Measurements from ENCODE around the gene NRG2. TPM values are rescaled to one million over a fixed set of nuclear protein-coding genes. Genes with fewer than 3 reads are reported as not detected.

NRG2 gene
- total RNA-seq, 2 experiments from 2014 or later: 0.11 TPM; not detected in 1

- ChIA-PET CTCF (no interaction called here), POLR2A (no interaction called here)
- H3K4me3 Mint-ChIP-seq: no peak overlapping the region
- ATAC-seq (no peak), DNase-seq (no peak)
- H3K9me3 Mint-ChIP-seq: peaks cover 4% of the 10 kb centered on the region
- no peak overlapping the region for H3K27ac Mint-ChIP-seq
- peaks cover 2% of the 10 kb centered on the region for H3K27me3 Mint-ChIP-seq
- TF ChIP-seq CTCF (IDR thresholded peaks at IDR 0.05): no peak
- no peaks in the 10 kb centered on the region for H3K4me1 Mint-ChIP-seq (ENCODE audit: low read depth)
- H3K36me3 Mint-ChIP-seq (ENCODE audit: low read depth): no peaks in the 10 kb centered on the region
- intact Hi-C loops (cut with micrococcal nuclease): no loop called here
Observed at GRCh38 chr5:139817970-139818369, 225.1 kb downstream of the NRG2 start.

GRCh38 chr5:139817362-139817761 is 225.7 kb downstream of the NRG2 start:
- CTCF ChIA-PET: interaction anchor here (1.0 kb wide), 1 partner anchor 152 kb away, joined by 3 read pairs; no protein-coding TSS in a partner anchor
- Mint-ChIP-seq H3K27me3 (peaks cover 2% of the 10 kb centered on the region), H3K4me1 (ENCODE audit: low read depth) (no peaks in the 10 kb centered on the region), H3K36me3 (ENCODE audit: low read depth) (no peaks in the 10 kb centered on the region), H3K27ac (no peak overlapping the region), H3K9me3 (peaks cover 4% of the 10 kb centered on the region), H3K4me3 (no peak overlapping the region)
- ATAC-seq: no peak
- TF ChIP-seq CTCF (IDR thresholded peaks at IDR 0.05): no peak
- intact Hi-C loops (cut with micrococcal nuclease): no loop called here
- POLR2A ChIA-PET: no interaction called here
- no peak for DNase-seq

GRCh38 chr5:139816566-139816965 is 226.5 kb downstream of the NRG2 start:
- CTCF ChIA-PET: interaction anchor here (1.0 kb wide), 1 partner anchor 152 kb away, joined by 3 read pairs; no protein-coding TSS in a partner anchor
- Mint-ChIP-seq H3K9me3 (peaks cover 4% of the 10 kb centered on the region), H3K36me3 (ENCODE audit: low read depth) (no peaks in the 10 kb centered on the region), H3K4me3 (no peak overlapping the region), H3K27me3 (peaks cover 2% of the 10 kb centered on the region), H3K4me1 (ENCODE audit: low read depth) (no peaks in the 10 kb centered on the region), H3K27ac (no peak overlapping the region)
- DNase-seq (no peak), ATAC-seq (no peak)
- intact Hi-C loops (cut with micrococcal nuclease): no loop called here
- no peak for TF ChIP-seq CTCF (IDR thresholded peaks at IDR 0.05)
- POLR2A ChIA-PET: interaction anchor here (0.6 kb wide), 1 partner anchor 714 kb away, joined by 3 read pairs; no protein-coding TSS in a partner anchor

- no peak overlapping the region for H3K27ac Mint-ChIP-seq
- H3K4me1 Mint-ChIP-seq (ENCODE audit: low read depth): no peaks in the 10 kb centered on the region
- TF ChIP-seq CTCF (IDR thresholded peaks at IDR 0.05): no peak
- no peaks in the 10 kb centered on the region for H3K36me3 Mint-ChIP-seq (ENCODE audit: low read depth)
- intact Hi-C loops (cut with micrococcal nuclease): no loop called here
- peaks cover 4% of the 10 kb centered on the region for H3K9me3 Mint-ChIP-seq
- POLR2A ChIA-PET: no interaction called here
- H3K4me3 Mint-ChIP-seq: no peak overlapping the region
- CTCF ChIA-PET: interaction anchor here (0.8 kb wide), 1 partner anchor 154 kb away, joined by 3 read pairs; no protein-coding TSS in a partner anchor
- H3K27me3 Mint-ChIP-seq: peaks cover 2% of the 10 kb centered on the region
- no peak for DNase-seq
- no peak for ATAC-seq
Observed at GRCh38 chr5:139814704-139815280, 228.3 kb downstream of the NRG2 start.

- H3K4me1 Mint-ChIP-seq (ENCODE audit: low read depth): no peaks in the 10 kb centered on the region
- H3K36me3 Mint-ChIP-seq (ENCODE audit: low read depth): no peaks in the 10 kb centered on the region
- intact Hi-C loops (cut with micrococcal nuclease): no loop called here
- TF ChIP-seq CTCF (IDR thresholded peaks at IDR 0.05): no peak
- H3K4me3 Mint-ChIP-seq: no peak overlapping the region
- ChIA-PET CTCF (interaction anchor here (0.8 kb wide), 1 partner anchor 154 kb away, joined by 3 read pairs; no protein-coding TSS in a partner anchor), POLR2A (no interaction called here)
- H3K27me3 Mint-ChIP-seq: peaks cover 2% of the 10 kb centered on the region
- no peak overlapping the region for H3K27ac Mint-ChIP-seq
- DNase-seq: no peak
- ATAC-seq: no peak
- peaks cover 4% of the 10 kb centered on the region for H3K9me3 Mint-ChIP-seq
Observed at GRCh38 chr5:139814191-139814601, 228.9 kb downstream of the NRG2 start.

Measured in activated CD8-positive, alpha-beta T cell treated with anti-CD3 and anti-CD28 coated beads for 36 hours (primary cell).